IPS DF 19.7 (cell line): Measurements from ENCODE around the gene TRAF1.

Experiments used
- DNase-seq: peaks from one replicate; pipeline ENCODE4 v3.0.0-alpha.2; 2013; ENCODE audit warnings: low read depth, low spot score

TRAF1 gene

GRCh38 chr9:120870206-120870605 is 56.4 kb downstream of the TRAF1 start:
- no peak for DNase-seq

GRCh38 chr9:120869726-120870125 is 56.9 kb downstream of the TRAF1 start:
- DNase-seq = no peak

- DNase-seq = no peak
Observed at GRCh38 chr9:120869360-120869687, 57.3 kb downstream of the TRAF1 start.

GRCh38 chr9:120868676-120869359 is 57.8 kb downstream of the TRAF1 start:
- DNase-seq = peak; percentile 80

GRCh38 chr9:120868339-120868675 is 58.3 kb downstream of the TRAF1 start:
- no peak for DNase-seq

GRCh38 chr9:120867676-120868338 is 58.8 kb downstream of the TRAF1 start:
- DNase-seq = no peak

GRCh38 chr9:120866651-120867050 is 59.9 kb downstream of the TRAF1 start:
- no peak for DNase-seq

GRCh38 chr9:120865809-120866208 is 60.8 kb downstream of the TRAF1 start:
- no peak for DNase-seq

GRCh38 chr9:120865176-120865575 is 61.4 kb downstream of the TRAF1 start:
- no peak for DNase-seq

GRCh38 chr9:120864719-120865118 is 61.9 kb downstream of the TRAF1 start:
- DNase-seq = no peak

- no peak for DNase-seq
Observed at GRCh38 chr9:120863833-120864232, 62.8 kb downstream of the TRAF1 start.

- no peak for DNase-seq
Observed at GRCh38 chr9:120862452-120862851, 64.1 kb downstream of the TRAF1 start.

- no peak for DNase-seq
Observed at GRCh38 chr9:120861935-120862334, 64.7 kb downstream of the TRAF1 start.

- DNase-seq = no peak
Observed at GRCh38 chr9:120860083-120860482, 66.5 kb downstream of the TRAF1 start.

- DNase-seq = no peak
Observed at GRCh38 chr9:120859361-120859760, 67.2 kb downstream of the TRAF1 start.

- DNase-seq = no peak
Observed at GRCh38 chr9:120857902-120858301, 68.7 kb downstream of the TRAF1 start.

GRCh38 chr9:120857481-120857880 is 69.1 kb downstream of the TRAF1 start:
- no peak for DNase-seq

- no peak for DNase-seq
Observed at GRCh38 chr9:120856700-120857099, 69.9 kb downstream of the TRAF1 start.

GRCh38 chr9:120855827-120856670 is 70.5 kb downstream of the TRAF1 start:
- no peak for DNase-seq

- DNase-seq = no peak
Observed at GRCh38 chr9:120854596-120855327, 71.8 kb downstream of the TRAF1 start.

GRCh38 chr9:120853198-120853597 is 73.4 kb downstream of the TRAF1 start:
- no peak for DNase-seq
